ENCODE measurements around the gene REXO4. TPM values are rescaled to one million over a fixed set of nuclear protein-coding genes. Genes with fewer than 3 reads are reported as not detected.

The REXO4 gene
- total and polyA plus RNA-seq, 2 of the 8 experiments (the other 6 are each of a cell fraction or from before 2014, with no cell fraction given): 19.1 to 38.3 TPM

GRCh38 chr9:133405508-133406438, 12.0 kb downstream of the REXO4 start:
- no peak for FAIRE-seq
- no peak overlapping the region for H4K8ac ChIP-seq (ENCODE audit: extremely low read depth, insufficient read depth, low read length)
- H3K23me2 ChIP-seq (ENCODE audit: low read depth, low read length): no peaks in the 10 kb centered on the region
- no peak overlapping the region for H4K5ac ChIP-seq (ENCODE audit: insufficient read length, low read depth, low read length)
- H3K4me2 ChIP-seq (ENCODE audit: insufficient read depth in 1 of 2, low read depth in 2 of 2, low read length in 2 of 2): no peak overlapping the region
- H3K9me3 ChIP-seq (ENCODE audit: insufficient read depth in 2 of 2, low read depth in 1 of 2, low read length in 1 of 2): no peaks in the 10 kb centered on the region
- 0 out of 2 replicates have a peak, but pooled peaks cover 3% of the 10 kb centered on the region for H3K79me1 ChIP-seq (ENCODE audit: low read depth, low read length)
- POLR2A ChIA-PET (ENCODE audit: partially characterized antibody): interaction anchor here (0.6 to 5.6 kb wide), 4 partner anchors 9 to 121 kb away, joined by 3 to 31 read pairs (median 3); no protein-coding TSS in a partner anchor
- no peak overlapping the region for H2AK5ac ChIP-seq (ENCODE audit: low read depth, low read length)
- H4K20me1 ChIP-seq (replicated peaks in 1 of 2; ENCODE audit: control insufficient read depth in 1 of 2, insufficient read depth in 2 of 2, low read length in 2 of 2): peaks cover 13 to 18% of the 10 kb centered on the region in 2 experiments
- no peak for DNase-seq (ENCODE audit: low read depth in 1 of 2, low spot score in 2 of 2)
- H2AFZ ChIP-seq (ENCODE audit: low read length): no peak overlapping the region
- no peak overlapping the region for H4K91ac ChIP-seq (replicated peaks; ENCODE audit: insufficient read length, low read length)
- H2BK20ac ChIP-seq (ENCODE audit: low read length): no peak overlapping the region
- H3K9ac ChIP-seq (replicated peaks in 1 of 4; ENCODE audit: extremely low read depth in 1 of 4, low read depth in 3 of 4, low read length in 3 of 4): no peak overlapping the region
- no peaks in the 10 kb centered on the region for H3K27me3 ChIP-seq (replicated peaks in 1 of 4; ENCODE audit: control insufficient read depth in 3 of 4, extremely low read depth in 1 of 4, insufficient read depth in 3 of 4, low read length in 3 of 4)
- no peak overlapping the region for H2BK15ac ChIP-seq (ENCODE audit: low read length)
- H3K23ac ChIP-seq (ENCODE audit: insufficient read length): no peak overlapping the region
- no peak overlapping the region for H3K4me3 ChIP-seq (ENCODE audit: extremely low read depth in 1 of 4, insufficient read depth in 2 of 4, low read depth in 3 of 4, low read length in 4 of 4)
- no peak overlapping the region for H2BK120ac ChIP-seq (replicated peaks; ENCODE audit: low read depth, low read length)
- H2BK5ac ChIP-seq (ENCODE audit: low read depth, low read length): no peak overlapping the region
- no peak overlapping the region for H3K14ac ChIP-seq (ENCODE audit: insufficient read length)
- CTCF ChIA-PET (ENCODE audit: partially characterized antibody): interaction anchor here (0.6 to 4.6 kb wide), 20 partner anchors 10 to 419 kb away, joined by 3 to 32 read pairs (median 4); partner anchors contain the start of genes ADAMTS13, SURF1 and SURF2
- H3K79me2 ChIP-seq (ENCODE audit: control insufficient read depth in 1 of 2, insufficient read depth in 2 of 2, low read length in 2 of 2): no peaks in the 10 kb centered on the region
- peaks cover 17 to 41% (median 29%) of the 10 kb centered on the region in 4 experiments; a peak in 7 of 8 replicates for H3K36me3 ChIP-seq (ENCODE audit: control insufficient read depth in 2 of 4, insufficient read depth in 4 of 4, low read length in 3 of 4)
- H3K18ac ChIP-seq (ENCODE audit: extremely low read depth, low read length): no peak overlapping the region
- 87% methylated on average over 19 of the region's 19 CpGs; no CpG with 5 or more reads in 1 of the 2 experiments for WGBS, 2 experiments (ENCODE audit: extremely low coverage in 1 of 2, insufficient coverage in 1 of 2, insufficient read length in 1 of 2, insufficient replicate concordance in 2 of 2, low coverage in 1 of 2, low lambda C conversion rate in 2 of 2, missing lambda C conversion rate in 1 of 2)
- H3K56ac ChIP-seq (replicated peaks; ENCODE audit: insufficient read length, low read depth, low read length): no peak overlapping the region
- no peaks in the 10 kb centered on the region for H3K4me1 ChIP-seq (replicated peaks in 1 of 4; ENCODE audit: control insufficient read depth in 3 of 4, insufficient read depth in 4 of 4, low read length in 3 of 4)
- H2BK12ac ChIP-seq (ENCODE audit: low read depth, low read length): no peak overlapping the region
- H3K4ac ChIP-seq (replicated peaks; ENCODE audit: insufficient read length, low read depth, low read length): no peak overlapping the region
- H3K27ac ChIP-seq (ENCODE audit: low read depth, low read length): no peak overlapping the region
- TF ChIP-seq, protein P1, sequence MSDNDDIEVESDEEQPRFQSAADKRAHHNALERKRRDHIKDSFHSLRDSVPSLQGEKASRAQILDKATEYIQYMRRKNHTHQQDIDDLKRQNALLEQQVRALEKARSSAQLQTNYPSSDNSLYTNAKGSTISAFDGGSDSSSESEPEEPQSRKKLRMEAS (IDR thresholded peaks at IDR 0.05): no peak
- no peak for TF ChIP-seq RXRA (IDR thresholded peaks at IDR 0.05; ENCODE audit: insufficient read depth, low read depth, low read length)
- no peak for TF ChIP-seq BACH1 (IDR thresholded peaks at IDR 0.05; ENCODE audit: low read length)
- no peak for TF ChIP-seq RFX5 (IDR thresholded peaks at IDR 0.05; ENCODE audit: borderline replicate concordance, low read depth, low read length)
- TF ChIP-seq EZH2 (IDR thresholded peaks at IDR 0.05; ENCODE audit: low read depth, low read length, severe bottlenecking): no peak
- TF ChIP-seq CHD2 (IDR thresholded peaks at IDR 0.05; ENCODE audit: low read length): no peak
- no peak for TF ChIP-seq ASH2L (IDR thresholded peaks at IDR 0.05; ENCODE audit: low read length)
- no peak for TF ChIP-seq TCF12 (IDR thresholded peaks at IDR 0.05; ENCODE audit: low read depth, low read length)
- no peak for TF ChIP-seq KDM5A (IDR thresholded peaks at IDR 0.05; ENCODE audit: low read length)
- TF ChIP-seq USF2 (IDR thresholded peaks at IDR 0.05; ENCODE audit: low read length): no peak

Measured in H1 (cell line).